ENCODE results near the gene VSIG2. TPM values are rescaled to one million over a fixed set of nuclear protein-coding genes. Genes with fewer than 3 reads are reported as not detected.

VSIG2 gene
- total RNA-seq, 1 donor from 2014 or later: 2.0 TPM

DNA sequence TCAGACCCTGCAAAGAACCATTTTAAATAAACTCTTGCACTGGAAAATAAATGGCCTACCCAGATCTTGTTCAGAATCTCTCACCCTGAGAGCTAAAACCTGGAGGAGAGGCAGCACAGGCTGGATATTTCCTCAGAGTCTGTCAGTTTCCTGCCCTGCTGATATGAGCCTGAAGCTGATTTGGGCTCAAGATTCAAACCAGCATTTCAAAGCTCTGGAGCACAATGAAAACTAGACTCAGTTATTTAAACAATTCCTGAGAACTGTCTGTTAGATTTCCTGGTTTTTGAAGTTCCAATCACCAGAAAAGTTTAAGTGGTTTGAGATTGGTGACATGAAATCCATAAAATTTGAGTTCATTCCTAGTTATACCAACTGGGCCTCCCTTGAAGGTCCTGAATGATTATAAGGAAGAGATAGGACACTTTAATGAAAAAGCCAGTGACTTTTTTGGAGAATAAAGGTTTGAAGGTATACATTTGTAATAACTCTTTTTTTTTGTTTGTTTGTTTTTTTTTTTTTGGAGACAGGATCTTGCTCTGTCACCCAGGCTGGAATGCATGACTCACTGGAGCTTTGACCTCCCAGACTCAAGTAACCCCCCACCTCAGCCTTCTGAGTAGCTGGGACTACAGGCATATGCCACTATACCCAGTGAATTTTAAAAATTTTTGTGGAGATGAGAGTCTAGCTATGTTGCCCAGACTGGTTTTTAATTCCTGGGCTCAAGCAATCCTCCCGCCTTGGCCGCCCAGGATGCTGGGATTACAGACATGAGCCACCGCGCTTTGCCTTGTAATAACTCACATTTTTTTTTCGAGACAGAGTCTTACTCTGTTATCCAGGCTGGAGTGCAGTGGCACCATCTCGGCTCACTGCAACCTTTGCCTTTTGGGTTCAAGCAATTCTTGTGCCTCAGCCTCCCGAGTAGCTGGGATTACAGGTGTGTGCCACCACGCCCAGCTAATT is 18.0 kb upstream of the VSIG2 start:
- DNase-seq (ENCODE audit: low spot score): no peak
- no peak for ATAC-seq
- intact Hi-C loops (cut with DNase I): loop anchor here (10.0 kb wide), 1 partner anchor 105 kb away; no protein-coding TSS in a partner anchor

DNA sequence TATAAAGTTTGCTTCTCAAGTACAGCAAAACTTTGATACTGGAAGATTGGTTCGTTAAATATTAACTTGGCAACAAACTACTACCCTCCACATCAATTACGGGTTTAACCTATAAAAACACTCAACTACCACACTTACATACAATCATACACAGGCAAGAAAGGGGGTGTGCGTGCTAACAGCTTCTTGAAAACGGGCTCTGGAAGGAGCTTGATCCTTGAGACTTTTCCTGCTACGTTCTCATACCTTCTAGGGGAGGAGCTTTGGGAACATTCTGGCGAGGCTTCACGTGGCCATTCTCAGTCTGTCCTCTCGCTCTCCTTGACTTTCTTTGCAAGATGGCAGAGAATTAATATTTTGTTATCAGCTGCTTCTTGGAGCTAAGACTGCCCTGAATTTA is 16.9 kb upstream of the VSIG2 start:
- no peak for ATAC-seq
- intact Hi-C loops (cut with DNase I): loop anchor here (10.0 kb wide), 1 partner anchor 104 kb away; no protein-coding TSS in a partner anchor
- no peak for DNase-seq (ENCODE audit: low spot score)

DNA sequence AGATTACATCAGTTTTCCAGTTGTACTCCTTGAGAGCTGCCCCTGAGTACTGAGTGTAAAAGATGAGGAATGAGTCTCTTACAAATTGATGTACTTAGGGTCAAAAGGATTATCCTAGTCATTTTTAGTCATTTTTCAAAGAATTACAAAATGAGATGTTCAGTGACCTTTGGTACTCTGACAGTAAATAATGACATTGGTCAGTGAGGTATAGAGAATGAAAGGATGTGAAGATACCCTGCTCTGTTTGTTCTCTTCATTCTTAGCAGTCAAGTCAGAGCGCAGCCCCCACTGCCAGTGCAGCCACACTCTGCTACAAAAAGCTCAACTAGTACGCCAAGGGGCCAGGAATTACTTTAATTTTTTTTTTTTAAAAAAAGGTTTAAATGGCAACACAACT is 14.1 kb upstream of the VSIG2 start:
- no peak for ATAC-seq
- intact Hi-C loops (cut with DNase I): loop anchor here (10.0 kb wide), 1 partner anchor 101 kb away; no protein-coding TSS in a partner anchor
- no peak for DNase-seq (ENCODE audit: low spot score)

DNA sequence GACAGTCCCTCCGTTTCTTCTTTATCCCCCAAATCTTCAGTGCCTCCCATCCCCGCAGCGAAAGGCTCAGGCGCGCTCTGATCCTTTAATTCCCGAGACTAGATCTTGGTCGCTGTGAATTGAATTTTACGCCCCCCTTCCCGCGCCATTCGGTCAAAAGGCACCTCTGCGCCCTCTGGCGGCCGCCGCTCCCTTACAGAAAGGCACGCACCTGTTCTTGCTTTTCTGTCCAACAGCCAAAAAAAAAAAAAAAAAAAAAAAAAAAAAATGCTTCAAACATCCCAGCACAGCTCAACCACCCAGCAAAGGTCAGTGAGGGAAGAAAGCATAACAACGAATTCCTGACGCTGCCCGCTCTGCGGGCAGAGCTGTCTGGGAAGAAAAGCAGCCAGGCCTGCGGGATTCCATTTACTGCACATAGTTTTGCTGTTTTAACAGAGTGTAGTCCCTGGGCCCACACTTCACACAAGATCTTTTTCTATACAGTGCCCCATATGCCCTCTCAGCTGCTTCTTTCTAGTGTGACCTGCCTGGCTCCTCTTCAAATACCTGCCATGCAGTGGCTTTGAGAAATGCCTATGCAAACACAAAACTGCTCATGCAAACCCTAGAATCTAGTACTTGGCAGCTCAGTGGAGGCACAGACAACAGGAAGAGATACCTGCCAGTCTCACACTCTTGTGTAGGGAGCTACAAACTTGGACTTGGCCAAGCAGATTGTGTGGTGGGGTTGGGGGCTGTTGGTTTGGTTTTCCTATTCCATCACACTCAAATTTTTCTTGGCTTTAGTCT is 11.3 kb upstream of the VSIG2 start:
- DNase-seq (ENCODE audit: low spot score) (peak; percentile 91), ATAC-seq (peak; percentile 44)
- intact Hi-C loops (cut with DNase I): loop anchor here (10.0 kb wide), 1 partner anchor 99 kb away; no protein-coding TSS in a partner anchor

DNA sequence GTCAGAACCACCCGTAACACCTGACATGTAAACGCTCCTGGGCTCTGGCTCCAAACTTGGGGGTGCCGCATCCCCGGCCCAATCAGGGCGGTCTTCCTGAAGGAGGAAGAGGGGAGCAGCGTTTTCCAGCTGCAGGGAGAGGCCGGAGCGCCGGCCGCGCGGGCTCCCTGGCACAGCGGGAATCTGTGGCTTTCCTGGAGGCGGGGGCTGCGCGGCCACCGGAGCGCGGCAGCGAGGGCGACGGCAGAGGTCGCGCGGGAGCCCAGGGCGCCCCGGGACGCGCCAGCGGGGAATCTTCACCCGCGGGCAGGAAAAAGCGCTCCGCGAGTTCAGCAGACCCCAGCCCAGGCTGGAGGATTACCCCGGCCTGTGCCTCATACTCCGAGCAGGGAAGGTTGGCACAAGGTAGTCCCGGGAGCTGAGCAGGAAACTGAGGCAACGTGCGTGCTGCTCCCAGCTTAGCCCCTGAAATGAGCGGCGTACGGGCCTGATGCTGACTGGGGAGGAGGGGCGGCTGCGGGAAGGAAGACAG is 10.6 kb upstream of the VSIG2 start:
- no peak for ATAC-seq
- intact Hi-C loops (cut with DNase I): loop anchor here (10.0 kb wide), 1 partner anchor 98 kb away; no protein-coding TSS in a partner anchor

DNA sequence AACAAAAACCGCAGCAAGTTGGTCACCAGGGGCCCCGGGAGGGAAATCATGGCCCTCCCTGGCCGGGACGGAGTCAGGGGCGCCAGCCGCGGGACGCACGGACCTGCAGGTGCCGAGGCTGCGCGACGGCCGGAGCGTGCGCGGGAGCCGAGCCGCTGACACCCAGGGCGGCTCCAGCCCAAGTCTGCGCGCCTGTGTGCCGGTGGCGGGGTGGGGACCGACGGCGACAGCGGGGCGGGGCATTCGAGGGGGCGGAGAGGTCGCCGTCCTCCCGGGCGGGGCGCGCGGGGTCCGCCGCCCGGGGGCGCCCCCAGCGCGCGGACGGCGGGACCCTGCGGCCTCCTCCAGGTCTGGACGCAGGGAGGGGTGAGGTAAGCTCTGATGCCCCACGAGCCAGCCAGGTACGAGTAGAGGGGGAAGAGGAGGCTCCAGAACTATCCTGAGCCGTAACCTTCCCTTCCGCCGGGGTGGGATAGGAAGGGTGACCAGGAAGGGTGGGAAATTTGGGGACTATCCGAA is 10.1 kb upstream of the VSIG2 start, which contains the start of gene ESAM:
ESAM (minus strand) TSS at position 186 of the 519 bp plus-strand sequence; CDS start at position 50, 136 bp downstream.
- DNase-seq (ENCODE audit: low spot score): no peak
- intact Hi-C loops (cut with DNase I): loop anchor here (10.0 kb wide), 1 partner anchor 97 kb away; no protein-coding TSS in a partner anchor
- no peak for ATAC-seq

More for the DNA sequence above, 10.6 kb upstream of the VSIG2 start:
- DNase-seq (ENCODE audit: low spot score): no peak

DNA sequence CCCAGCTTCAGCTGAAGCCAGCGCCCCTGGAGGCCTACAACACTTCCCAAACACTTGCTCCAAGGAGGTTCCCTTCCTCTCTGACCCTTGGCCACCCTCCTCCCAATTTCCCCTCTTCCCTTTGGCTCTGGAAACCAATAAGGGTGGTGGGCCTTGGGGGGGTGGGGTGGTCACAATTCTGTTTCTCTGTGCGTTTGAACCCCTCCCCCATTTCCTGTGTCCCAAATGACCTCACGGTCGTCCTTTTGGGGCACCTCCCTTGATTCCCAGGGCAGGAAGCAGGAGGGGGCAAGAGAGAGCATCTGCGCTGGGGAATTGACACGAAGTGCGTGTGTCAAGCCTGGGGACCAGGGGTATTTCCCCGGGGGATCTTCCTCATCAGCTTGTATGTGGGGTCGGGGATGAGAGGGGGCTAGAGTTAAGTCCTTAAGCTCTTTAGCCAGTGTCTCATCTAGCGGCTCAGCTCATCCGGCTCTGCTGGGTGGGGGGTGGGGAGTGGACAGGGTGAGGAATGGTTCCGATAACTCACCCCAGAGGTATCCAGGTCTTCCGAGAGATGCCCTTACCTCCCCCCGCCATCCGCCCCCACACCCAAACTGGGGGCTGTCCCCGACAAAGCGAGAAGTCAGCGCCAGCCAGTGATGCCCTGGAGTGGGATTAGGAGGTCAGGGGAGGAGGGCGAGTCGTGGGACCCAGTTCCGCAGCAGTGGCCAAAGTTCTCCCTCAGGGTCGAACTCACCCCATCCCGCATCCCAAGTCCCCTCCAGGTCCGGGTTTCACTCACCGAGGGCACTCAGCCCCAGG is 9.4 kb upstream of the VSIG2 start:
- ATAC-seq (no peak), DNase-seq (ENCODE audit: low spot score) (no peak)
- intact Hi-C loops (cut with DNase I): loop anchor here (10.0 kb wide), 1 partner anchor 97 kb away; no protein-coding TSS in a partner anchor

DNA sequence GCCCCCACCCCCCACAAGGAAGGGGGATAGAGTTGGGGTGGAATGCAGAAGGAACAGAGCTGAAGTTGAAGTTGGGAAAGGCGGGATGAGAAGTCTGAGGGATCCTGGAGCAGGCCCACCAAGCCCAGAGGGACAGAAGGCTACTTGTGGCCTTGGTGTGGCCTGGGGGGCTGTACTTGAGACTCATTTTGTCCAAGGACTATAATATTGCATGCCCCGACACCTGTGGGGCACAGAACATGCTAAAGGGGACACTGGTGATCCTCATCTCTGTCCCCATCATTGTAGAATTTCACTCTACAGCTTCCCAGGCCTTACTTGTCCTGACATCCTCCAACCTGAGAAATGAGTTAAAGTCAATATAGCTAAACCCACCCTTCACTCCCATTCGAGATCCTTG is 8.8 kb upstream of the VSIG2 start:
- intact Hi-C loops (cut with DNase I): loop anchor here (10.0 kb wide), 1 partner anchor 96 kb away; no protein-coding TSS in a partner anchor
- ATAC-seq: no peak
- DNase-seq (ENCODE audit: low spot score): no peak

DNA sequence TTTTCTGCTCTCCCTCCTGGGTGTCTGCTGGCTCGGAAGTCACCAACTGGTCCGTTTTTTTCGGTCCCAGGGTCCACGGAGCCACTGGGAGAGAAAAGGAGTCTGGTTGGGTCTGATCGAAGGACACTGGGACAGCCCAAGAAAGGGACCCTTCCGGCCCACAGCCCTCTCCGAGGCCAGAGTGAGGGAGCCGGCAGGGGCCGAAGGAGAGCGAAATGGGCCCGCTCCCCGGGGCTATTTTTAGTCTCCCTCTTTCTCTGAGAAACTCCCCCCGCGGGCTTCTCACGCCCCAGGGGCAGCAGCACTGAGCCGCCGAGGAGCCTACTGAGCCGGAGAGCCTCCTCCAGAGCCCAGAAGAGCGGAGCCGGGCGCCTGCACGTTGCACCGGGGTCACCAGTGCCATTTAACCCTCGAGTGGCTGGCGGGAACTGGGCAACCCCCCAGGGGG is 8.2 kb upstream of the VSIG2 start:
- intact Hi-C loops (cut with DNase I): loop anchor here (10.0 kb wide), 1 partner anchor 95 kb away; no protein-coding TSS in a partner anchor
- no peak for ATAC-seq
- DNase-seq (ENCODE audit: low spot score): no peak

DNA sequence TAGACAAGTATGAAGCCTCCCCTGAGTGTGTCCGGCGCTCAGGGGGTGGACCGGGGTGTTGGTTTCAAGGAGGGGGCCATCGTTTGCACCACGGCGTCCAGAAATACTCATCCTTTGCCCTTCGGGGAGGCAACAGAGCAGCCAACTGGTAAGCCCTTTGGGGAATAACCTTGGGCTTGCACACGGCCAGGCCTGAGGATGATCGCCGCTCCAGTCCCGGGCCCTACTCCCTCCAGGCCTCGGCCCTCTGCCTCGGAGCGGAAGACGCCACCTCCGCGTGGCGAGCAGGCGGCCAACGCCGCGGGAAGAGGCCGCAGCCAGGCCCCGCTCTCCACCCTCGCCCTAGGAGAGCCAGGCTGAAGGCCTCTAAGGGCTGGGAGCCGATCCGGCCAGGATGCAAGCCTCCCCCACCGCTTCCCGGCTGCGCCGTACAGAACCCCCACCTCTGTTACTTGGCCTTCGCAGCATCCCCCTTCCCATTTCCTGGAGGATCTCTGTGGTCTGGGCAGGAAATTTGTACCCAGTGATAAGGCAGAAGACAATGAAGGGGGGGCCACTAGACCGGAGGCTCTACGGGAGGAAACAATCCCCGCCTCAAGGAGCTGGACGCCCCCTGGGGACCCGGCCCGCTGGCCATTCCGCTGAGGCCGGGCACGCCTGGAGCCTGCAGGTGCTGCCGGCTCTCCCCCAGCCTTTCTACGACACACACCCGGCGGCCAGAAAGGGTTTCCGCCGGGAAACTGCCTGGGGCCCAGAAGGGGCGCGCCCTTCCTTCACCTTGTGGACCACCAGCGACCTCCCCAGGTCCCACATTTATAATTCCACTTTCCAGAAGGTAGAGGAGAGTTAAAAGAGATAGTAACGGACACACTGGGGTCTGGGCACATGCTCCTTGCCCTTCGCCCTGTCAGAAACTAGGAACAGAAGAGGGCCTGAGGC is 7.5 kb upstream of the VSIG2 start:
- ATAC-seq: peak; percentile 50
- intact Hi-C loops (cut with DNase I): loop anchor here (10.0 kb wide), 1 partner anchor 95 kb away; no protein-coding TSS in a partner anchor
- no peak for DNase-seq (ENCODE audit: low spot score)

DNA sequence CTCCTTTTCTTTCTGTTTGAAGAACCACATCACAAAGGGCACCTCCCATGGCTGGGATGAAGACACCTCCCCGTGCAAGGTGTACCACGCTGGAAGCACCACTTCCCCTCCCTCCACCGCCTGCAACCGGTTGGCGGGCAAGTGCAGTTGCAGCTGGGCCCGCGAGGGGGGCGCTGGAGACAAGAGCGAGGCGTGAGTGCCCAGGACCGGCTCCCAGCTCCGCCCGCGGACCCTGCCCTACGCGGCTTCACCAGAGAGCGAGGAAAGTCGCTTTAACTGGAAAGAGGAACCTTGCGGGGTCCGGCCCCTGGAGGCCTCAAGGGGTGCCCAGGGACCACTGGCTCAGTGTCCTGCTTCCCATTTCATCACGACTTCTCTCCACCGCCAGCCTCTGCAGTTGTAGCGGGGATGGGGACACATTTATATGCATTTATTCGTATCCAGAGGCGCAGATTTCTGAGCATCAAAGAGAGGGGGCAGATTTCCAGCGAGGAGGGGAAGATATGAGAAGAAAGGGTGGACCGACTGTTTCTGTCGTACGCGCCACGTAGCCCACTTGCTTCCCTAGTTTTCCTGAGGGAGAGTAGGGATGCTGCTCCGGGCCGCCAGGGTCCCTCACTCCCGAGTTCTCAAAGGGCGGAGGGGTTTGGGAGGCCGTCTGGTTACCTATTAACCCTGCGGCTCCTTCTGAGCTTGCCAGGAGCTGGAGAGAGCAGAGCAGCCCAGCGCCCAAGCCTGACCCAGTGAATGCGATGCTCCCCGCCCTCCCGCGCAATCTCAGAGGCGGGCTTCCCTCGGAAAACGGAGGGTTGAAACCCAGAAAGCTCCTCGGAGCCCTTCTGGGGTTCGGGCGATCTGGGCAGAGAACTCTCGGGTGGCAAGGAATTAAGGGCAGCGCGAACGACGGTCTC is 6.6 kb upstream of the VSIG2 start:
- DNase-seq (ENCODE audit: low spot score): peak; percentile 78
- intact Hi-C loops (cut with DNase I): no loop called here
- peak; percentile 77 for ATAC-seq

DNA sequence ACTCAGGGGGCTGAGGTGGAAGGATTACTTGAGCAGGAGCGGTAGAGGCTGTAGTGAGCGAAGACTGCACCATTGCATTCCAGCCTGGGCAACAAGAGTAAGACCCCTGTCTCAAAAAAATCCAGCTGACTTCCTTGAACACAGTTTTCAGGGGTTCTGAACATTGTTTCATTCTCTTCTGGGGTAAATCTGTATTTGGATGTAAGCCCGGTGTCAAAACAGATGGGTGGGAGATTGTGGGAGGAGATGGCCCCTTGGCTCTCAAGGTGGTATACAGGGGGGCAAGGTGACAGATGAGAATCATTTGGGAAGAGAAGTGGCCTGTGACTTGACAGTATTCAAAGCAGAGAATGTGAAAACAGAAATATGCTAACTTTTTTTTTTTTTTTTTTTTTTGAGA is 5.3 kb upstream of the VSIG2 start:
- intact Hi-C loops (cut with DNase I): no loop called here
- ATAC-seq (no peak), DNase-seq (ENCODE audit: low spot score) (no peak)

DNA sequence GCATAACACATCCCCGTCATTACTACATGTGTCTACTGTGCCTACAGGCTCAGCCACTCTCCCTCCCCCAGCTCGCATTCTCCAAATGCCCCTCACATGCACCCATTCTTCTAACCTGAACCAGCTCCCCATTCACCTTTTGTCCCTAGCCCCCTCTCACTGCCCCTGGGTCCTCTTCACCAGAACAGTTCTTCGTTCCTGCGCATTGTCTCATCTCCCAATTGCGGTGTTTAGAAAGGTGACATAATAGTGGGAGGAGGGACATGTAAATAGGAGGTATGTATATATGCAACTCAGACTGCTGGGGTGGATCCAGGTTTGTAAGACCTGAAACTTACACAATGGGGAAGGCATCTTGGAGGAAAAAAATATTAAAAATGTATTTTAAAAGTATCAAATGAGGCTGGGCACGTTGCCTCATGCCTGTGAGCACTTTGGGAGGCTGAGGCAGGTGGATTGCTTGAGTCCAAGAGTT is 4.7 kb upstream of the VSIG2 start:
- DNase-seq (ENCODE audit: low spot score): no peak
- intact Hi-C loops (cut with DNase I): no loop called here

DNA sequence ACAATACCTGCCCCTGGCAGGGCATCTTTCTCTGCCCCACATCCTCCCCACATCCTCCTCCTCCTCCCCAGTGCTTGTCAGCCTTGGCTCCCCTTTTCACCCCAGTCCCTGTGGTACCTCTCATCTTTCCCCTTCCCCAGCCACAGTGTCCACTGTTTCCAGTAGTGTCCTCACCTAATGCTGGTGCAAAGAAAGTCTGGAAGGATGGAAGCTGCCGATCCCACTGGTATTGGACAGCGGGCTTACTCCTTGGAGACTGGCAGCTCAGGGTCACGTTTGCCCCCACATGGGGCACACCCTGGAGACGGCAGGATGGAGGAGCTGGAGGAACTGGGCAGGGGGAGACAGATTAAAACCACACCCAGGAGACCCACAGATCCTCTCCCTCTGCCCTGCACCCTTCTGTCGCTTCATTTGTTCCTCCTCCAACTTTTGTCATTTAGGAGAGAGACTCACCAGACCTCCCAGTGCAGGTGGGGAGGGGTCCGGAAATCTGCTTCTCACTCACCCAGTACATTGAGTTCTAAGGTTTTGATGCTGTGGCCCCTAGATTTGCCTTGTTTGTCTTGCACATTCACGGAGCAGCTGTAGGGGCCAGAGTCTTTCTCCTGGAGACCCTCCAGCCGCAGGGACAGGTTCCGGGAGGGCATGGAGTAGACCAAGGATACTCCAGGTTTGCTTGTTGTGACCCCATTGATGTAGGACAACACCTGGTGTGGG is 4.1 kb upstream of the VSIG2 start:
- intact Hi-C loops (cut with DNase I): no loop called here
- no peak for DNase-seq (ENCODE audit: low spot score)
- no peak for ATAC-seq

More for the DNA sequence above, 4.7 kb upstream of the VSIG2 start:
- ATAC-seq: no peak

DNA sequence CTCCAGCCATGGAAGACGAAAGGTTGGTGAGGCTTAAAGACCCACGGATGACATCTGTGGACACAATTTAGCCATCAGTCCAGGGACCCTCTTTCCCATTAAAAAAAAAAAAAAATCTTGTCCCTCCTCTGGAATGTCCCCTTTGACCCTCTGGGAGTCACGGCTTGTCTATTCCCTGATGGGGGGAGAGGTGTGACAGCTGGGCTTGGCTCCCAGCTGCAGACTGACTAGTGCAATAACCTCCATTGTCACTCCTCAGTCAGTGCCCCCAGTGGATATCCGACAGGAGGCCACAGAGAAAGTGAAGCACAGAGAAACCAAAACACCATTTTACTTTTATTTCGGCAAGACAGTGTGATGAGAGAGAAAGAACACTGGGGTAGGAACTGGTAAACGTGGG is 2.7 kb upstream of the VSIG2 start:
- ATAC-seq: no peak
- intact Hi-C loops (cut with DNase I): no loop called here
- no peak for DNase-seq (ENCODE audit: low spot score)
